ENCODE data around the gene GRHL1. TPM values are rescaled to one million over a fixed set of nuclear protein-coding genes. Genes with fewer than 3 reads are reported as not detected.

The GRHL1 gene
- total RNA-seq, 2 donors from 2014 or later: 1.3 to 3.2 TPM

GRCh38 chr2:9975328-9975727, 23.8 kb downstream of the GRHL1 start:
- Histone ChIP-seq H3K36me3 (no peaks in the 10 kb centered on the region), H3K27ac (peak overlapping the region in 1 of 2 donors; percentile 41), H3K4me3 (no peak overlapping the region), H3K9me3 (no peaks in the 10 kb centered on the region), H3K4me1 (peaks cover 0 to 50% of the 10 kb centered on the region in 2 donors), H3K27me3 (no peaks in the 10 kb centered on the region)
- no peak for TF ChIP-seq CTCF (IDR thresholded peaks at IDR 0.05)
- no peak for DNase-seq (ENCODE audit: low spot score)

- H3K27me3 ChIP-seq: no peaks in the 10 kb centered on the region
- peak overlapping the region in 1 of 2 donors; percentile 41 for H3K27ac ChIP-seq
- DNase-seq (ENCODE audit: low spot score): no peak
- no peaks in the 10 kb centered on the region for H3K9me3 ChIP-seq
- no peak for TF ChIP-seq CTCF (IDR thresholded peaks at IDR 0.05)
- no peaks in the 10 kb centered on the region for H3K36me3 ChIP-seq
- H3K4me1 ChIP-seq: peaks cover 0 to 44% of the 10 kb centered on the region in 2 donors
- H3K4me3 ChIP-seq: no peak overlapping the region
Observed at GRCh38 chr2:9975805-9976447, 24.4 kb downstream of the GRHL1 start.

GRCh38 chr2:9979977-9980376, 28.5 kb downstream of the GRHL1 start:
- Histone ChIP-seq H3K27me3 (no peaks in the 10 kb centered on the region), H3K4me3 (no peak overlapping the region), H3K4me1 (peaks cover 0 to 42% of the 10 kb centered on the region in 2 donors), H3K27ac (no peak overlapping the region), H3K36me3 (no peaks in the 10 kb centered on the region), H3K9me3 (no peaks in the 10 kb centered on the region)
- DNase-seq (ENCODE audit: low spot score): no peak
- TF ChIP-seq CTCF (IDR thresholded peaks at IDR 0.05): no peak

- no peak overlapping the region for H3K4me3 ChIP-seq
- H3K4me1 ChIP-seq: peaks cover 0 to 39% of the 10 kb centered on the region in 2 donors
- no peaks in the 10 kb centered on the region for H3K27me3 ChIP-seq
- H3K9me3 ChIP-seq: no peaks in the 10 kb centered on the region
- H3K27ac ChIP-seq: no peak overlapping the region
- no peak for DNase-seq (ENCODE audit: low spot score)
- TF ChIP-seq CTCF (IDR thresholded peaks at IDR 0.05): no peak
- H3K36me3 ChIP-seq: no peaks in the 10 kb centered on the region
Observed at GRCh38 chr2:9980520-9980919, 29.0 kb downstream of the GRHL1 start.

- H3K27ac ChIP-seq: no peak overlapping the region
- DNase-seq (ENCODE audit: low spot score): no peak
Observed at GRCh38 chr2:9981655-9982054, 30.2 kb downstream of the GRHL1 start.

More at GRCh38 chr2:9981655-9982054, 30.2 kb downstream of the GRHL1 start:
- Histone ChIP-seq H3K27me3 (no peaks in the 10 kb centered on the region), H3K4me3 (no peak overlapping the region), H3K9me3 (no peaks in the 10 kb centered on the region), H3K4me1 (peaks cover 0 to 28% of the 10 kb centered on the region in 2 donors), H3K36me3 (no peaks in the 10 kb centered on the region)
- no peak for TF ChIP-seq CTCF (IDR thresholded peaks at IDR 0.05)
